DMS 273 (cell line): ENCODE measurements around the gene CSNK1G2.
A peak's percentile ranks its signal among the peaks of the same experiment; 100 is the strongest.
"Not testable (repeated sequence)": the region's sequence is repeated elsewhere in the genome, so short reads cannot be mapped to it uniquely, and the experiment has no call there.

ENCODE experiments used
- DNase-seq: peaks from one replicate; lab custom pipeline; 2025; ENCODE audit not compliant: unreplicated experiment; lab: John Stamatoyannopoulos, UW

CSNK1G2 gene

GRCh38 chr19:1986357-1987162, 45.6 kb downstream of the CSNK1G2 start:
- DNase-seq, result no peak

GRCh38 chr19:1987197-1988187, 46.5 kb downstream of the CSNK1G2 start:
- no peak for DNase-seq

GRCh38 chr19:1988464-1988863, 47.5 kb downstream of the CSNK1G2 start:
- DNase-seq, result not testable (repeated sequence)

- peak; percentile 56 for DNase-seq
These were observed 48.7 kb downstream of the CSNK1G2 start for GRCh38 chr19:1989513-1990229.

- no peak for DNase-seq
These were observed 49.5 kb downstream of the CSNK1G2 start for GRCh38 chr19:1990230-1991017.

- DNase-seq, result no peak
These were observed 50.3 kb downstream of the CSNK1G2 start for GRCh38 chr19:1991018-1991913.

GRCh38 chr19:1992759-1993260, 51.8 kb downstream of the CSNK1G2 start:
- DNase-seq, result no peak

- no peak for DNase-seq
These were observed 56.6 kb downstream of the CSNK1G2 start for GRCh38 chr19:1997353-1998233.

GRCh38 chr19:1998712-1999708, 58.0 kb downstream of the CSNK1G2 start:
- DNase-seq, result no peak

GRCh38 chr19:1999856-2000515, 59.0 kb downstream of the CSNK1G2 start:
- no peak for DNase-seq

GRCh38 chr19:2003874-2004273, 62.9 kb downstream of the CSNK1G2 start:
- no peak for DNase-seq

- DNase-seq, result no peak
These were observed 69.2 kb downstream of the CSNK1G2 start for GRCh38 chr19:2010135-2010668.

GRCh38 chr19:2011169-2011568, 70.2 kb downstream of the CSNK1G2 start:
- DNase-seq, result no peak

GRCh38 chr19:2012941-2013682, 72.1 kb downstream of the CSNK1G2 start:
- no peak for DNase-seq

- no peak for DNase-seq
These were observed 72.7 kb downstream of the CSNK1G2 start for GRCh38 chr19:2013683-2013961.

GRCh38 chr19:2014131-2014571, 73.2 kb downstream of the CSNK1G2 start:
- no peak for DNase-seq
